IPS-18c (cell line): Measurements from ENCODE around the gene GRIA1.

Experiments used
- H3K4me3 ChIP-seq: 2 replicates; pipeline ENCODE4 v1.7.0; 2013; ENCODE audit warnings: low read depth, mild to moderate bottlenecking, low read length, moderate library complexity; ENCODE audit not compliant: insufficient read depth
- H3K9me3 ChIP-seq: one replicate; pipeline ENCODE4 v1.6.1; 2013; ENCODE audit warnings: mild to moderate bottlenecking, low read length, moderate library complexity; ENCODE audit not compliant: control insufficient read depth, insufficient read depth

The GRIA1 gene

DNA sequence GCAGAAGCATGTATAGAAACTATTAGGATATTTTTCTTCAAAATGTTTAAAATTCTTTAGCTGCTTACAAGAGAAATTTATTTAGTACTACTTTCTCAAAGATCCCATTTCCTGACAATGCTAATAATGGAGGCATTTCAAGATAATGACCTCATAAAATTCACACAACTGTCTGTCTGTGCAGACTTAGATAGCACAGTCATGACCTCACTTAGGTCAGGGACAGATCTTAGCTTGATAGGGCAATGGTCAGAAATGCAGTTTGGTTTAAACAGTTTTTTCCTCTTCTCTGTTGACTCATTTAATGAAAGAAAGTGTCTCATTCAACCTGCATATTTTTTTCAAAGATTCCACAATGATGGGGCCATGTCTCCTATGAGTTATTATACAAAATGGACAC is 128.4 kb downstream of the GRIA1 start:
- Histone ChIP-seq H3K4me3 (no peak overlapping the region), H3K9me3 (no peaks in the 10 kb centered on the region)

DNA sequence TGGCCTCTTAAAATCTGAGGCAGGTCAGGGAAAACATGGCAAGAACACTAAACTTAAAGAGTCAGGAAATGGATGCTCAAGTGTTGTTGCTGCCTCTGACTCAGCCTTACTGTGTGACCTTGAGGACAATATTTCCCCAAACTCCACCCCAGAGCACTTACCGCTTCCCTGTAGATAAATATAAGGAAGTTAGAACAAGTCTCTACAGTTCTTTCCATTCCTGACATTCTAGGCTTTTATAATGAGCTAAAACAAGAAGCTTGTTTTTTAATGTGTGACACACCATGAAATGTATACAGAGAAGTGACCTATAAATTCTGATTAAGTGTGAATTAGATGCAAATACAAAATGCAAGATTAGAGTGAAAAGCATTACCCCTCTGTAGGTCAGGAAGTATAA is 129.3 kb downstream of the GRIA1 start:
- Histone ChIP-seq H3K9me3 (no peaks in the 10 kb centered on the region), H3K4me3 (no peak overlapping the region)

DNA sequence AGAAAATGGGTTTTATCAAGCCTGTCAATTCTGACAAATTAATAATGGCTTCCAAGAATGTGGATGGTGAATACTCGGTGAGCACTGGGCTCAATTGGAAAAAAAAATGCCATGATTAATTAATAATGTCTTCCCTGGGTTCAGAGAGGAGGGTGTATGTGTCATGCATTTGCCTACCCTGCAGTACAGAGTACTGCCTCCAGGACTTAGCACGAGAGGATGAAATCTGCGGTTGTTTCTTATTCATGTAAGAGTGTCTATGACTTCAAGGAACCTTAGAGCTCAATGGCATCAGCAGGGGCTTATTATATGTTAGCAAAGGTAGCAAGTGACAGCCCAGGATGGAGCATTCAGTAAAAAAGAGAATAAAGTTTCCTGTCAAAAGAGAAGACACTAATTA is 132.7 kb downstream of the GRIA1 start:
- Histone ChIP-seq H3K4me3 (no peak overlapping the region), H3K9me3 (no peaks in the 10 kb centered on the region)

DNA sequence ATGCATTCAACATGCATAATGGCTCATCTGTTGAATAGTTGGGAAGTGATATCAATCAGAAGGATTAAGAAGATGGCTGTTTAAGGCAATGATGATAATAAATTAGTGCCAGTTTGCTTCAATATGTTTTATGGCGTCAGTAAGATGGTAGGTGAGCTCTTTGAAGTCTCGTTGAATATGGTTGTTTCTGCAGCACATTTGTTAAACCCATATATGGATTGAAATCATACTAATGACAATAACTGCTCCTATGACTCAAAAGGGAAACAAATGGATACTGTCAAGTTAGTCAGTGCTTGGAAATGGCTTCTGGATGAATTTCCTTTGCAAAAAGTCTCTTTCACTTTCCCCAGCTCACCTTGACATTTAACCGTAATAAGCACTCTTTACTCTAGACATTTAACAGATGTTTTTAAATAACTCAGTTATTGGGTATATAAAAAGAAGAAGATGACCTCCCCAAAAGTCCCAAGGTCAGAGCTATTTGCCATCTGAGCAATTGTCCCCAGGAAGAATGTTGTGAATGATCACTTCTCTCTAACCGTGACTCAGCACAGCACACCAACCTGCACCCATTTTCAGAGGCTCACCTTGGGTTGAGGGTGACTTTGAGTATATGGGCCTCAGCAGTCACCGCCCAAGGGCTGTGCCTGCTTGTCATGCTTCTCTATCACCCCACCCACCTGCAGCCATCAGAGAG is 133.4 kb downstream of the GRIA1 start:
- no peak overlapping the region for H3K4me3 ChIP-seq
- H3K9me3 ChIP-seq = no peaks in the 10 kb centered on the region

DNA sequence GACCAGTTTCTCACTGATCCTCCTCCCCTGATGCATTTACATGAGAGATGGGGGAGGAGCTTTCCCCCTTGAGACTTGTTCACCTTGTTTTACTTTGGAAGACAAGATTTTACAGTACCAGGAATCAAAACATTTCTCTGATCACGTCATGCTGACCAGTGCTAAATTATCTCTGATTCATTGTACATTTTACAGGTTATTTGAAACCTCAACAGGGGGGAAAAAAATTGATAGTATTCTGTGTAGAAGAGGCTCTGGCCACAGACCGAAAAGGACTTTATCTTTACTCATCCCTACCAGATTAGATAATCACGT is 133.9 kb downstream of the GRIA1 start:
- H3K4me3 ChIP-seq = no peak overlapping the region
- no peaks in the 10 kb centered on the region for H3K9me3 ChIP-seq

DNA sequence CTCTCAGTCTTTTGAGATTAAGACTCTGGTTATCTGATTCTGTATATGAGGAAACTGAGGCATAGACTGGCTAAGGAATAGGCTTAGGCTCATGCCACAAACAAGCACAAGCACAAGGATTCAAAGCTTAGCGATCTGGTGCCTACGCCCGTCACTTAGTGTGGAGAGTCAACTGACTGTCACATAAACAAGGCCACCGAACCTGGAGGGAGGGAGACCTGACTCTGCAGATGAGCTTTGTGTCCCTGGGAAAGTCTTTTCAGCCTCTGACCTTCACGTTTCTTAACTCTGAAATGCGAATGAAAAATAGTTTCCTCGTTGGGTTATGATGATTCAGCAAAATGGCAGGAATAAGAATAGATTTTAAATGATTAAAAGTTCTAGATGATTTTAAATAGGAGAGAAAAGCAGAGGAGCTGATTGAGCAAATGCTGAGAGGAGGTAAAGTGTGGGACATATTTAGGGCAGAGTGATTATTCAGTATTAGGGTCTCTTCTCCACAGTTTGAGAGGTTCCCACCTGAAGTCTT is 135.4 kb downstream of the GRIA1 start:
- Histone ChIP-seq H3K9me3 (no peaks in the 10 kb centered on the region), H3K4me3 (no peak overlapping the region)

DNA sequence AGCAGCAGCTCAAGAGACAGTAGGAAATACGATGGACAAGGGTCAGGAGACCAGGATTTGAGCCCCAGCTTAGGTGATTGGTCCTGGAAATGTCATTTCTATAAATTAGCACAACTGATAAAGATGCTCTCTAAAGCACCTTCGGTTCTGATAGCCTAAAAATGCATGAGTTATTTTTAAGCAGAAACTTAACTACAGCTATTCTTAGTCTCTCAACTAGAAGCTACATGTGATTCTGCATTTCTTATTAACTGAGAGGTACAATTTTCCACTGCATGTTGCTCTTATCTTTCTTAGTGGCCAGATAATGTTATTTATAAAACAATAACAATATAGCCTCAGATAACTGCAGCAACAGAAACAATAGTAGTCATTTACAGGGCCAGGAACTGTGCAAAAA is 136.4 kb downstream of the GRIA1 start:
- no peak overlapping the region for H3K4me3 ChIP-seq
- H3K9me3 ChIP-seq = no peaks in the 10 kb centered on the region

DNA sequence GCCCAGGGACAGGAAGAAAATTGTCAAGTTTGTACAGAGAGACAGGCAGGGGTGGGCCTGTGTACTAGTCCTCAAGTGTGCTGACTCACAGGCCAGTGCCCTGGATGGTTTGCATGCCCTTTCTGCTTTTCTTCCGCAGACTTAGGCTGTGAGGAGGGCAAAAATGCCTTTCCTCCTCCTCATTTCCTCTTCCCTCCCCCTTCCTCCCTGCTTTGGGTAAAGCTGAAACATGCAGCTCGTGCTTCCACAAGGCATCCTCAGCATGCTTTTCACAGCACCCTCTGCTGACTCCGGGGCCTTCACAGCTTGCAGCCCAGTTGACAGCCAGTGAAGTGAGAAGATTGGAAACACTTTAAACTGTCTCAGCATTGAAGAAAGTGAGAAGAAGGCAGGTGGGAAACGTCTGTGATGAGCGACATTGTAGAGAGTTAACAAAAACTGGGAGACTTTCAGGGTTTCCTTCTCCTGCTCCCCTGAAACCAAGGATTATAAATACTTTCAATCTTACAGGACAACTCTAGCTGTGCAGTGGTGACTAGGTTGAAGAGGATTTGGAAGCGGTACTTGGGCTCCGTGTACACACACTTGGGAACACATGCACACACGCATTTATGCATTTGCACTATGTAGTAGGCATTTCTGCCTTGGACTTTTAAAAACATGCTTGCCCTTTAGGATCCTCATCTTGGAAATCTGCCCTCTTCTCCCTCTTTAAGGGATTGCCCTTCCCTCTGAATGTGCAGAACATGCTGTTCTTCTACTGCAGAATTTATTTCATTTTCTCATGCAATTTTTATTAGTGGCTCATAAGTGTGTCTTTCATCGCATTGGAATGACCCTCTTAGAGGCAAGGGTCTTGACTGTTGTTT is 138.8 kb downstream of the GRIA1 start:
- H3K4me3 ChIP-seq = no peak overlapping the region
- no peaks in the 10 kb centered on the region for H3K9me3 ChIP-seq

DNA sequence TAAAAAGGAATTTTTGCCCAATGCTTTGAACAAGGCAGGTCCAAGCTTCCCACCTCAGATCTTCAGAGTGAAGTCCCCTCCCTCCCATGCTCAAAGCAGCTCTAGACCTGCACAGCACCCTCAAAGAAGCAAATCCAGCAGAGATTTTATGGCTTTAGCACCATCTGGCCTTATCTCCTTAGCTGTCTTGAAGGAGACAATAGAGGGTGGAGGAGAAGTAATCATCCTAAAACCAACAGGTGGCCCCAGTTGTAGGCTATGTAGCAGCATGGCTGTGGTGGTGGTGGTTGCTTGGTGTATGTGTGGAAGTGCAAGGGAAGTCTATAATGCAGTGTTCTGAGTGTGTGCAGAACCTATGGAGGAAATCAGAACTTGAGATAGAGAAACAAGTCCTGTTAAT is 140.1 kb downstream of the GRIA1 start:
- no peak overlapping the region for H3K4me3 ChIP-seq
- no peaks in the 10 kb centered on the region for H3K9me3 ChIP-seq

DNA sequence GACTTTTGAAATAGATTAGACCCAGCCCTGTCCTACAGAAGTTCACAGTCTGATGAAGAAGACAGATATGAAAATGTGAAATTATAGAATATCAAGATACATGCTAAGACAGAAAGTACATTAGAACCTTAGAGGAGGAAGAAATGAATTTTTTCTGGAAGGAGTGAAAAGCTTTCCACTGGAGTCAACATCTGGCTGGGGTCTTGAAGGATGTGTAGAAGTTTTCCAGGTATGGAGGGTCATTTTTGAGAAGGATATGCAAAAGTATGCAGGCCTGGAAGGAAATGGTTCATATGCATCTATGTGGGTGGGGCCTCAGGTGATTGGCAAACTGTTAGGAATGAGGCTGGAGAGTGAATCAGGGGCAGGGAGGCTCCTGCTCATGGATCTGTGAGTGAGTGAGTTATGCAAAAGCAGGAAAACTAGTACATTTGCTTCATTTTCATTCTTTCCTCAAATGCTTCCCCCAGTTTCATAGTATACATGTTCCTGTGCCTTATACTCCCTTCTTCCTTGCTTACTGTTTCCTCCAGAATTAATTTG is 142.3 kb downstream of the GRIA1 start:
- no peak overlapping the region for H3K4me3 ChIP-seq
- H3K9me3 ChIP-seq = no peaks in the 10 kb centered on the region

DNA sequence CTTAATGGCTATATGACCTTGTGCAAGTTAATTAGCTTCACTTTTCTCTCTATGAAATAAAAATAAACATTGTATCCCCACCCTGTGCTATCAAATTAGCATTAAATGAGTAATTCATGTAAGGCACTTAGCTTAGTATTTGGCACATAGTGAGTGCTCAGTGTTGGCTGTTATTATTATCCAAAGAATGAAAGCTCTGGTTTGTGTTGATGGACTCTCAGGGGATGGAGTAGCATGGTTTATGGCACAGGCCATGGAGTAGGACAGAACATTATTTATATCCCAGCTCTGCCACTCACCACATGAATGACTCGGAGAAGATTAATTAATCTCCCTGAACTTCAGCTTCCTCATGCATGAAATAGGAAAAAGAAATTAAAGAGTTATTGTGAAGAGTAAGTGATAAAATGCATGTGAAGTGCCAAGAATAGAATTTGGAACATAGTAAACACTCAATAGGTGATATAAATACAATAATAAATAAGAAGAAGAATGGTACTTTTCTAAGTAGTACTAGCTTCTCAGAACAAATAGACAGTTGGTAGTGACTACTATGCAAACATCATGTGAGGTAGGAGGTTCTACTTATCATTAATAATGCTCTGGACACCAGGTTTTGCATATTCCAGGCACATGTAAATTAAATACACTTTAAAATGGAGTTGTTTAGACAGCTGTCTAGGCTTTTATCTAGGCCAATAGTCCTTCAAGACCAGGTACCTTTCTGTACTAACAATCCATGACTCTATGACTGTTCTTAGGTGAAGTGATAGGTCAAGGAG is 146.4 kb downstream of the GRIA1 start:
- no peak overlapping the region for H3K4me3 ChIP-seq
- no peaks in the 10 kb centered on the region for H3K9me3 ChIP-seq

DNA sequence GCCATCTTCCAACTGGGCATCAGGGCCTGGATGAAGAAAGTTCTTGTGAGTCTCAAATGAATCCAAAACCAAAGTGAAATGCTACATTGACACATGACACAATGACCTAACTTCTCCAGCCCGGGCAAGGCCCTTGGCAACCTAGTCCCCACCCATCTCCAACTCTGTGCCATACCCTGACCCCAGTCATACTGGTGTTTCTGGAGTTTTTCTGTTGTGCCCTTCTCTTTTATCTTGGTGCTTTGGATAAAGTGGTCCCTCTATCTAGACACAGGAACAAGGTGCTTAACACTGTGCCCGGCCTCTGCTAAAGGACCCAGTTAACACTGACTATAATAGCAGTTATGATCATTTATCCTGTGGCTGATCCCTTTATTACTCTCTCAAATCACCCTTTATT is 149.8 kb downstream of the GRIA1 start:
- H3K9me3 ChIP-seq = no peaks in the 10 kb centered on the region
- H3K4me3 ChIP-seq = no peak overlapping the region

DNA sequence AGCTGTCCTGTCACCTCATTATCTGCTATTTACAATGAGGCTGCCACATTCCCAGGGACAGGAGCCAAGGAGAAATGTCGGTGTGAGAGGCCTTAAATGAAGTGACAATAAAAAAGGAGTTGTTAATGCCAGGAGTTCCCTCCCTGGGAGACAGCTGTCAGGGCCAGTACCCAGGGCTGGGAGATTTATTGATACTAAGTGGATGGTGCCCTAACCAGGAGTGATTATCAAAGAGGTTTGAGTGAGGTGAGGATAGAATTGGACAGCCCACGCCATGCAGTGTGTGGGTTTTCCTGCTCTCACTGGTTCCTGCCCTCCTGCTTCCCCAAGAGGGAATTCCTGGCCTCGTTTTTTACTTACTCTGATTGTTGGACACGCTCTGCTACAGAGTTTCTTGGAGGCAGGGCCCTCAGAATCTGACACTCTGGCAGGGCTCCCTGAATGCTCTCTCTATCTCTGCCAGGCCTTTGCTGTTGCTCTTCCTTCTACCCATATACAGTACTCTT is 150.8 kb downstream of the GRIA1 start:
- Histone ChIP-seq H3K4me3 (no peak overlapping the region), H3K9me3 (no peaks in the 10 kb centered on the region)

DNA sequence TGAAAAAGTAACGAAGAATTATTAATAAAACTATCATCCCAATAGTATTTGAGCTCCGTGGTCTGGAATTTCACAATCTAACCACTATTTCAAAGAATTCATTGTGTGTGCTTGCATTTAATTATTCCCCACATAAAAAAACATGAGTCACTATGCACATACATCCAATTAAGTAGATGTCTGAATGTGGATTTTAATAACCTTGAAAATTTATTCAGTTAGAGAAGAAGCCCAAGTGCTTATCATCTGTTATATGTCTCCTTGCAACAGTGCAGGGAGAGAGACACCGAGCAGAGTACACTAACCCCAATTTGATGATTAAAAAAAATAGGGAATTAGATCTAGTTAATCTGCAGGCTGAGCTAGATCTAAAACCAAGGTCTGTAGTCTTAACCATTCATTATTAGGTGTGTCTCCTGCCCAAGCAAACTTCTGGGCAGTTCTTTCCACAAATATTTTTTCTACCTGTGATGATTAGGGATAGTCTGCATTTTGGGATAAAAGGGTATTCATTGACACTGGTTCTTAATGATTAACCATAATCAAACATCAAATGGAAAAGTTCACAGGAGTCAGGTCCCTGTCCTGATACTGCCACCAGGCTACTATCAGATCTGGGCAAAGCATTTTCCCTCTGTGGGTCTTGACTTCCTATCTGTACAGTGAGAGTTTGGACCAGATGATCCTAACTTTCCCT is 164.2 kb downstream of the GRIA1 start:
- Histone ChIP-seq H3K4me3 (no peak overlapping the region), H3K9me3 (no peaks in the 10 kb centered on the region)

DNA sequence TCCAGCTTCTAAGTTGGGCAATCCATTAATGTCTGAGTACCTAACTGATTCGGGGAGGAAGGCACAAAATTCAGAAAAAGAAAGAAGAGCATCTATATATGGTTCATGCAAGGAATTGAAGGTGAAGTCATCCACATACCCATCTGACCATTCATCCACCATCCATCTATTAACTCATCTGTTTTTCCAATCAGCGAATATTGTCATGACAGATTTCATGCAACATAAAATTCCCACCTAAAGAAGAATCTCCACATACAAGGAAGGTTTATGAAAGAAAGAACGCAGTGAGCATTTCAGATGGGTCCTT is 164.7 kb downstream of the GRIA1 start:
- H3K4me3 ChIP-seq = no peak overlapping the region

DNA sequence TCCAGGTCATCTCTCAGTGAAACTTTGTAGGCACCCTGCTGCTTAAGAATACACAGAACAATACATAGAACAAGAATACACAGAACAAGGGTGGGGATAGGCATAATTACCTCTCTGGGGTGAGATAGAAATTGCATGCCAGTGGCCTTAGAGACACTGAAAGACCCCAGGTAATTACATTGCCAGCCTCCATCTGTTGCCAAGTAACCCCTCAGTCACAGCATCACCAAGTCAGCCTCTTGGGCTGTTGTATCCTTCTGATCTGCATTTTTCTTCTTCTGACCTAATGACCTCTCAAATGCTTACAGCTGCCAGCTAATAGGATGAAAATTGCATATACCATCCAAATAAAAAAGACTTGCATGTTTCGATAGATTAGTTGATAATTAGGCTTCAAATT is 167.7 kb downstream of the GRIA1 start:
- Histone ChIP-seq H3K4me3 (no peak overlapping the region), H3K9me3 (no peaks in the 10 kb centered on the region)

More for the DNA sequence above, 164.7 kb downstream of the GRIA1 start:
- H3K9me3 ChIP-seq = no peaks in the 10 kb centered on the region

DNA sequence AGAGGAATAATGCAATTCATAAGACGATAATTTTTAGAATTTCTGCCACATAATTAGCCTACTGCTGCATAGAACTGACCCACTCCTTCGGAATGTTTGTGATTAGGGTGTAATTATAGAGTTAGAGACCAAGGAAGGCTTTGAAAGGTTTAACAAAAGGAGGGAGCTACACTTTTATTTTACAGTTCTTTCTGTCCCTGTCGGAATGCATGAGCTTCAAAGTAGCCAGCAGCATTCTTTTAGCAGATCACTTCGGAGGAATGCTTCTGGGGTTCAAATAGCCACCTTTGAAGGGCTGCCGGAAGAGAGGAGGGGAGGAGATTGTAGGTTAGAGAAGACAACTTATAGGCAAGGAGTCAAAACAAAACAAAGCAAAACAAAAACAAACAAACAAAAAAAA is 168.1 kb downstream of the GRIA1 start:
- no peak overlapping the region for H3K4me3 ChIP-seq

More for the DNA sequence above, 168.1 kb downstream of the GRIA1 start:
- H3K9me3 ChIP-seq = no peaks in the 10 kb centered on the region
